ENCODE data around the gene MLC1. TPM values are rescaled to one million over a fixed set of nuclear protein-coding genes. Genes with fewer than 3 reads are reported as not detected.
A peak's percentile ranks its signal among the peaks of the same experiment; 100 is the strongest.

MLC1 gene
- total RNA-seq, 2 donors from 2014 or later, result not detected

- intact Hi-C loops (cut with DNase I), result no loop called here
- ATAC-seq, result no peak
- Histone ChIP-seq H3K27me3 (peaks cover 0 to 14% of the 10 kb centered on the region in 2 donors), H3K36me3 (replicated peaks in 1 of 2; ENCODE audit: insufficient read depth in 1 of 2, low read depth in 2 of 2) (no peaks in the 10 kb centered on the region), H3K4me1 (peaks cover 8% of the 10 kb centered on the region), H3K27ac (no peak overlapping the region), H3K4me3 (no peak overlapping the region), H3K9me3 (no peaks in the 10 kb centered on the region)
- DNase-seq, result peak in 1 of 4 donors; percentile 5
- 7 to 12% methylated on average over 13 to 40 of the region's 61 CpGs for WGBS, 2 donors
- no peak for TF ChIP-seq CTCF (IDR thresholded peaks at IDR 0.05)
- TF ChIP-seq POLR2A (IDR thresholded peaks at IDR 0.05), result no peak
These were observed 74.4 kb downstream of the MLC1 start for GRCh38 chr22:50010676-50011446.

DNA sequence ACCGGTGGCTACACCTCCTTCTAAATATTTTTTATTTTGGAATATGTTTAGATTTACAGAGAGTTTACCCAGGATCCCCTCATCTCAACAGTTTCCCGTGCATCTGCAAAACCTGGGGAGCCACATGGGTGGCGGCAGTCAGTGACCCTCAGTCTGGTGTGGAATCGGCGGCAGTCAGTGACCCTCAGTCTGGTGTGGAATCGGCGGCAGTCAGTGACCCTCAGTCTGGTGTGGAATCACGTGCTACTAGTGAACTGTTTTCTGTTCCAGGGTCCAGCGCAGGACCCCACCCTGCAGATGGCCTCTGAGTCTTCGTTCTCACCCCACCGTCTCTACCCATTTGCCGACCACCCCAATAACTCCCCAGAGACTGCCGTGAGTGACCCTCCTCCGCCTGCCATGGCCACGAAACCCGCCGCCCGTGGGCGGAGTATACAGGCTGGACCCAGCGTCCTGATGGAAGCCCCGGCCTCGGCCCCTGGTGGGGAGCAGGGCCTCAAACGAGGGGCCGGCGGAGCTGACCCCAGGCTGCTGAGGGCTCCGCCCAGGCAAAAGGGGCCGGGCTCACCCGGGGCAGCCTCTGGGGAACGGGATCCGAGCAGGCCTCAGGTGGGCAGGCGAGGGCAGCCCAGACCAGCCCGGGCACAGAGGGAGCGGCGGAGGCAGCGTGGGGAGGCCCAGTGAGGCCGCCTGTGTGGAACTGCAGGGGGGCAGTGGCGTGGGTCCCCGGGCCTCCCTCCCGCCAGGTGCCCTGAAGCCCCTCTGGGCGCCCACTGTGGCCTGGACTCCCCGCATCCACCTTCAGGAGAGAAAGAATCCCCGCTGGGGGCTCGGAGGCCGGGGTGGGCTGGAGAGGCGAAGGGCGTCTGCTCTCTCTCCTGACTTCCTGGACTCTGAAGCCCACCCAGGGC lies 75.2 kb downstream of the MLC1 start:
- Histone ChIP-seq H3K27ac (no peak overlapping the region), H3K27me3 (peaks cover 0 to 14% of the 10 kb centered on the region in 2 donors), H3K4me3 (no peak overlapping the region), H3K36me3 (replicated peaks in 1 of 2; ENCODE audit: insufficient read depth in 1 of 2, low read depth in 2 of 2) (no peaks in the 10 kb centered on the region), H3K9me3 (no peaks in the 10 kb centered on the region), H3K4me1 (peaks cover 7% of the 10 kb centered on the region)
- DNase-seq (peak in 1 of 4 donors; percentile 3), ATAC-seq (no peak)
- 76 to 79% methylated on average over 7 to 40 of the region's 46 CpGs for WGBS, 2 donors
- no peak for TF ChIP-seq CTCF (IDR thresholded peaks at IDR 0.05)
- TF ChIP-seq POLR2A (IDR thresholded peaks at IDR 0.05), result no peak
- intact Hi-C loops (cut with DNase I), result no loop called here

Other genes starting within 250 kb of the MLC1 start
- gene ZBED4, start 231.6 kb downstream of the MLC1 start, total RNA-seq, result 10 to 100 TPM in 1 of 2 donors, 1 to 10 TPM in 1; 9.6 to 17.1 TPM
- 10 to 100 TPM; 16.2 to 17.9 TPM for gene ALG12, start 167.0 kb downstream of the MLC1 start, total RNA-seq
- gene CRELD2, start 166.8 kb downstream of the MLC1 start, total RNA-seq, result 100 to 1,000 TPM in 1 of 2 donors, 10 to 100 TPM in 1; 73.9 to 201 TPM
- gene PIM3, start 124.7 kb downstream of the MLC1 start, total RNA-seq, result 10 to 100 TPM; 57.3 to 98.9 TPM
- gene IL17REL, start 72.7 kb downstream of the MLC1 start, total RNA-seq, result not detected
- gene TTLL8, start 27.1 kb downstream of the MLC1 start, total RNA-seq, result not detected
- gene MOV10L1, start 4.6 kb upstream of the MLC1 start, total RNA-seq, result under 1 TPM in 1 of 2 donors, not detected in 1; 0.52 TPM
- gene PANX2, start 85.3 kb upstream of the MLC1 start, total RNA-seq, result 1 to 10 TPM in 1 of 2 donors, under 1 TPM in 1; 0.33 to 3.1 TPM
- gene TRABD, start 100.5 kb upstream of the MLC1 start, total RNA-seq, result 100 to 1,000 TPM in 1 of 2 donors, 10 to 100 TPM in 1; 82.8 to 110 TPM
- gene SELENOO, start 115.6 kb upstream of the MLC1 start, total RNA-seq, result 10 to 100 TPM; 23.6 to 57.4 TPM
- 100 to 1,000 TPM in 1 of 2 donors, 10 to 100 TPM in 1; 61.2 to 121 TPM for gene TUBGCP6, start 159.6 kb upstream of the MLC1 start, total RNA-seq
- 100 to 1,000 TPM in 1 of 2 donors, 10 to 100 TPM in 1; 31.9 to 128 TPM for gene HDAC10, start 165.8 kb upstream of the MLC1 start, total RNA-seq
- gene MAPK12, start 176.3 kb upstream of the MLC1 start, total RNA-seq, result 1 to 10 TPM; 3.9 to 4.6 TPM
- gene MAPK11, start 185.0 kb upstream of the MLC1 start, total RNA-seq, result 1 to 10 TPM; 3.0 to 3.6 TPM
- gene PLXNB2, start 222.2 kb upstream of the MLC1 start, total RNA-seq, result 100 to 1,000 TPM; 113 to 140 TPM
- gene DENND6B, start 241.6 kb upstream of the MLC1 start, total RNA-seq, result 1 to 10 TPM; 3.4 to 7.3 TPM

All from body of pancreas (tissue), 4 donors.